Pancreas (tissue), 10 donors: Measurements from ENCODE around the gene NEU2. TPM values are rescaled to one million over a fixed set of nuclear protein-coding genes. Genes with fewer than 3 reads are reported as not detected.
A peak's percentile ranks its signal among the peaks of the same experiment; 100 is the strongest.

ENCODE experiments used
- ATAC-seq, 4 donors: fragments of 200-7000 bp; cut with Tn5 transposase; one replicate each; pipeline versions ENCODE4 v1.8.0 to v1.9.1; 2020; ENCODE audit warnings: mild to moderate bottlenecking in 4 of 4, moderate library complexity in 4 of 4
- DNase-seq, 6 donors: peaks; one replicate each; pipeline ENCODE4 v3.0.0-alpha.2; 2020
- FAIRE-seq: peaks from 2 replicates; lab custom pipeline; 2012; peaks lifted over from hg19 to GRCh38; lab: Jason Lieb, UNC
- H3K27ac ChIP-seq, 4 donors: fragments of 200-600 bp; sonication (generic); 1 replicate in 3 of 4; 2 replicates in 1 of 4; pipeline versions ENCODE4 v1.5.0 to v1.8.0; 2020
- H3K27me3 ChIP-seq, 4 donors: fragments of 200-600 bp; one replicate each; pipeline ENCODE4 v1.8.0; 2021
- H3K36me3 ChIP-seq, 3 donors: fragments of 200-600 bp; sonication (generic) in 1 of 3; one replicate each; pipeline versions ENCODE4 v1.5.0 to v1.8.0; 2020 to 2021
- H3K4me1 ChIP-seq, 3 donors: fragments of 200-600 bp; one replicate each; pipeline ENCODE4 v1.8.0; 2021
- H3K4me3 ChIP-seq, 4 donors: fragments of 200-600 bp; sonication (generic) in 2 of 4; one replicate each; pipeline versions ENCODE4 v1.5.0 to v1.8.0; 2020 to 2021
- H3K9me3 ChIP-seq, 4 donors: fragments of 200-600 bp; one replicate each; pipeline ENCODE4 v1.8.0; 2021
- CTCF ChIP-seq, 4 donors: fragments of 200-600 bp; sonication (generic) in 3 of 4; IDR thresholded peaks; one replicate each; pipeline versions ENCODE4 v1.5.0 to v1.8.0; 2021; ENCODE audit warnings: antibody characterized with exemption in 4 of 4
- WGBS, 2 donors: extraction: QIAGEN DNeasy Blood & Tissue Kit; methylation state at CpG; one replicate each; pipeline ENCODE4 v1.1.7; 2013; 5-methylcytosine and 5-hydroxymethylcytosine counted together
- intact Hi-C, 3 donors: fragments of 100-400 bp; cut with DNase I; formaldehyde crosslinking; loops; one replicate each; pipeline versions ENCODE4 v1.11.1 to v1.14.2; 2022
- polyA plus RNA-seq, 2 donors: library from polyadenylated mRNA; stranded (reverse); fragments of 200-250 nt; gene quantifications; one replicate each; pipeline ENCODE4 v1.2.3, GENCODE V29; 2013
- total RNA-seq, 6 donors: library from RNA; stranded (reverse); fragmentation: NEBNext Ultra II Directional in 4 of 6; extraction: Animal tissue kit (Norgen Biotek cat#: 25700) in 4 of 6; gene quantifications; one replicate each; pipeline versions ENCODE4 v1.2.1 to v1.2.4, GENCODE V29; 2021 to 2023
- donor health status: healthy with polysubstance abuse.
- donor health status: DM: no; HTN: no; CAD: no; lungs with moderate emphysema.
- donor health status: DM: no; HTN: no; CAD: no.
- donor health status: control.
- donor health status: control.
- donor health status: Bipolar disorder and iron deficiency.
- donor health status: DM: yes; HTN: yes; CAD: no.
- donor health status: DM: no; HTN: no; CAD: no.
- donor health status: DM: no; HTN: no; CAD: no.
- donor health status: DM: yes; HTN: yes; CAD: no.

Gene NEU2
- total and polyA plus RNA-seq, 8 donors = not detected

- Histone ChIP-seq H3K36me3 (no peaks in the 10 kb centered on the region), H3K4me3 (no peak overlapping the region), H3K27me3 (no peaks in the 10 kb centered on the region), H3K27ac (no peak overlapping the region), H3K4me1 (no peaks in the 10 kb centered on the region), H3K9me3 (no peaks in the 10 kb centered on the region)
- intact Hi-C loops = no loop called here
- no peak for TF ChIP-seq CTCF (IDR thresholded peaks at IDR 0.05)
- FAIRE-seq = no peak
- WGBS, 2 donors = 74 to 76% methylated on average over 7 of the region's 7 CpGs
- ATAC-seq = no peak
- DNase-seq = no peak
Measured at GRCh38 chr2:233025706-233026105, 6.8 kb upstream of the NEU2 start.

GRCh38 chr2:233026198-233026813 lies 6.2 kb upstream of the NEU2 start:
- Histone ChIP-seq H3K27me3 (no peaks in the 10 kb centered on the region), H3K4me3 (no peak overlapping the region), H3K9me3 (no peaks in the 10 kb centered on the region), H3K4me1 (no peaks in the 10 kb centered on the region), H3K27ac (no peak overlapping the region), H3K36me3 (no peaks in the 10 kb centered on the region)
- DNase-seq (no peak), ATAC-seq (no peak), FAIRE-seq (no peak)
- intact Hi-C loops = no loop called here
- no peak for TF ChIP-seq CTCF (IDR thresholded peaks at IDR 0.05)
- WGBS, 2 donors = 81 to 90% methylated on average over 4 of the region's 4 CpGs

GRCh38 chr2:233029321-233029720 lies 3.2 kb upstream of the NEU2 start:
- DNase-seq (no peak), ATAC-seq (no peak), FAIRE-seq (no peak)
- TF ChIP-seq CTCF (IDR thresholded peaks at IDR 0.05) = no peak
- Histone ChIP-seq H3K4me1 (no peaks in the 10 kb centered on the region), H3K36me3 (no peaks in the 10 kb centered on the region), H3K4me3 (no peak overlapping the region), H3K27me3 (no peaks in the 10 kb centered on the region), H3K9me3 (no peaks in the 10 kb centered on the region), H3K27ac (no peak overlapping the region)
- 77 to 90% methylated on average over 9 of the region's 9 CpGs for WGBS, 2 donors
- intact Hi-C loops = no loop called here

GRCh38 chr2:233031556-233032500 lies 644 bp upstream of the NEU2 start:
- Histone ChIP-seq H3K4me3 (no peak overlapping the region), H3K4me1 (no peaks in the 10 kb centered on the region), H3K27ac (no peak overlapping the region), H3K9me3 (no peaks in the 10 kb centered on the region), H3K27me3 (no peaks in the 10 kb centered on the region), H3K36me3 (no peaks in the 10 kb centered on the region)
- DNase-seq = peak in 1 of 6 donors; percentile 36
- FAIRE-seq = no peak
- WGBS, 2 donors = 75 to 79% methylated on average over 27 of the region's 27 CpGs
- TF ChIP-seq CTCF (IDR thresholded peaks at IDR 0.05) = no peak
- intact Hi-C loops = loop anchor here in 1 of 3 donors (10.0 kb wide), 1 partner anchor 417 kb away; no protein-coding TSS in a partner anchor
- ATAC-seq = no peak
